ENCODE measurements around the gene SERPINB5. TPM values are rescaled to one million over a fixed set of nuclear protein-coding genes. Genes with fewer than 3 reads are reported as not detected.

SERPINB5 gene
- total and polyA plus RNA-seq, 2 donors (not counting 1 experiment from before 2014, with no cell fraction given): not detected

- H3K4me3 Mint-ChIP-seq: no peak overlapping the region
- Histone ChIP-seq H3K27ac (ENCODE audit: low read length in 2 of 2) (no peak overlapping the region), H3K36me3 (replicated peaks in 1 of 2; ENCODE audit: control extremely low read depth in 1 of 2, control insufficient read depth in 1 of 2, extremely low read depth in 1 of 2, insufficient read depth in 2 of 2, low read length in 1 of 2) (no peaks in the 10 kb centered on the region), H4K20me1 (ENCODE audit: control insufficient read depth, insufficient read depth, low read length, poor library complexity, severe bottlenecking) (no peaks in the 10 kb centered on the region), H3K9me3 (ENCODE audit: control extremely low read depth in 1 of 3, control insufficient read depth in 2 of 3, insufficient read depth in 1 of 3, low read length in 2 of 3) (no peaks in the 10 kb centered on the region), H2AFZ (ENCODE audit: insufficient read depth, low read depth, low read length, poor library complexity, severe bottlenecking) (no peak overlapping the region), H3K9ac (ENCODE audit: low read length) (no peak overlapping the region), H3K27me3 (replicated peaks in 1 of 4; ENCODE audit: control extremely low read depth in 1 of 4, control insufficient read depth in 3 of 4, insufficient read depth in 4 of 4, low read length in 3 of 4) (no peaks in the 10 kb centered on the region), H3K79me2 (ENCODE audit: control insufficient read depth, insufficient read depth, low read length) (no peaks in the 10 kb centered on the region), H3K4me3 (ENCODE audit: control extremely low read depth in 1 of 5, extremely low read depth in 1 of 5, insufficient read depth in 1 of 5, low read depth in 2 of 5, low read length in 4 of 5) (no peak overlapping the region), H3K4me1 (ENCODE audit: control insufficient read depth in 2 of 2, insufficient read depth in 2 of 2, low read length in 2 of 2) (no peaks in the 10 kb centered on the region), H3K4me2 (replicated peaks; ENCODE audit: low read depth, low read length, poor library complexity, severe bottlenecking) (no peak overlapping the region)
- intact Hi-C loops (cut with micrococcal nuclease): no loop called here
- no peak for TF ChIP-seq CTCF (IDR thresholded peaks at IDR 0.05)
- no peak for TF ChIP-seq EZH2 (IDR thresholded peaks at IDR 0.05; ENCODE audit: borderline replicate concordance, insufficient read depth, low read depth, low read length, poor library complexity, severe bottlenecking)
- peaks cover 16% of the 10 kb centered on the region for H3K27me3 Mint-ChIP-seq
- H3K4me1 Mint-ChIP-seq: no peaks in the 10 kb centered on the region
- DNase-seq (no peak), ATAC-seq (ENCODE audit: low read depth) (no peak)
- CTCF ChIA-PET: no interaction called here
- WGBS (ENCODE audit: insufficient coverage): no CpG with 5 or more reads among the region's 1 CpG
- no peak overlapping the region for H3K27ac Mint-ChIP-seq
- POLR2A ChIA-PET: no interaction called here
- H3K9me3 Mint-ChIP-seq (ENCODE audit: insufficient read depth): no peaks in the 10 kb centered on the region
Observed at GRCh38 chr18:63550068-63550467, 73.3 kb downstream of the SERPINB5 start.

- Mint-ChIP-seq H3K27ac (no peak overlapping the region), H3K4me1 (no peaks in the 10 kb centered on the region), H3K27me3 (peaks cover 14% of the 10 kb centered on the region), H3K4me3 (no peak overlapping the region), H3K9me3 (ENCODE audit: insufficient read depth) (no peaks in the 10 kb centered on the region)
- Histone ChIP-seq H3K27me3 (replicated peaks in 1 of 4; ENCODE audit: control extremely low read depth in 1 of 4, control insufficient read depth in 3 of 4, insufficient read depth in 4 of 4, low read length in 3 of 4) (peaks cover 0 to 3% (median 0%) of the 10 kb centered on the region in 4 experiments), H2AFZ (ENCODE audit: insufficient read depth, low read depth, low read length, poor library complexity, severe bottlenecking) (no peak overlapping the region), H3K27ac (ENCODE audit: low read length in 2 of 2) (no peak overlapping the region), H4K20me1 (ENCODE audit: control insufficient read depth, insufficient read depth, low read length, poor library complexity, severe bottlenecking) (no peaks in the 10 kb centered on the region), H3K4me1 (ENCODE audit: control insufficient read depth in 2 of 2, insufficient read depth in 2 of 2, low read length in 2 of 2) (no peaks in the 10 kb centered on the region), H3K9me3 (ENCODE audit: control extremely low read depth in 1 of 3, control insufficient read depth in 2 of 3, insufficient read depth in 1 of 3, low read length in 2 of 3) (no peaks in the 10 kb centered on the region), H3K79me2 (ENCODE audit: control insufficient read depth, insufficient read depth, low read length) (no peaks in the 10 kb centered on the region), H3K36me3 (replicated peaks in 1 of 2; ENCODE audit: control extremely low read depth in 1 of 2, control insufficient read depth in 1 of 2, extremely low read depth in 1 of 2, insufficient read depth in 2 of 2, low read length in 1 of 2) (no peaks in the 10 kb centered on the region), H3K4me2 (replicated peaks; ENCODE audit: low read depth, low read length, poor library complexity, severe bottlenecking) (no peak overlapping the region), H3K4me3 (ENCODE audit: control extremely low read depth in 1 of 5, extremely low read depth in 1 of 5, insufficient read depth in 1 of 5, low read depth in 2 of 5, low read length in 4 of 5) (no peak overlapping the region), H3K9ac (ENCODE audit: low read length) (no peak overlapping the region)
- intact Hi-C loops (cut with micrococcal nuclease): no loop called here
- DNase-seq: no peak
- TF ChIP-seq CTCF (IDR thresholded peaks at IDR 0.05) (no peak), EZH2 (IDR thresholded peaks at IDR 0.05; ENCODE audit: borderline replicate concordance, insufficient read depth, low read depth, low read length, poor library complexity, severe bottlenecking) (no peak)
- ATAC-seq (ENCODE audit: low read depth): no peak
- CTCF ChIA-PET: no interaction called here
- 92% methylated on average over 2 of the region's 3 CpGs for WGBS (ENCODE audit: insufficient coverage)
- POLR2A ChIA-PET: no interaction called here
Observed at GRCh38 chr18:63551769-63552168, 75.0 kb downstream of the SERPINB5 start.

Data from B cell (primary cell).